SIG-M5 treated with dmso at 0.1 percent for 504 hours (cell line): Measurements from ENCODE around the gene ABHD16B.
"Not testable (repeated sequence)": the region's sequence is repeated elsewhere in the genome, so short reads cannot be mapped to it uniquely, and the experiment has no call there.

Experiments
- DNase-seq: peaks from one replicate; lab custom pipeline; 2025; ENCODE audit not compliant: unreplicated experiment; lab: John Stamatoyannopoulos, UW

ABHD16B gene

DNA sequence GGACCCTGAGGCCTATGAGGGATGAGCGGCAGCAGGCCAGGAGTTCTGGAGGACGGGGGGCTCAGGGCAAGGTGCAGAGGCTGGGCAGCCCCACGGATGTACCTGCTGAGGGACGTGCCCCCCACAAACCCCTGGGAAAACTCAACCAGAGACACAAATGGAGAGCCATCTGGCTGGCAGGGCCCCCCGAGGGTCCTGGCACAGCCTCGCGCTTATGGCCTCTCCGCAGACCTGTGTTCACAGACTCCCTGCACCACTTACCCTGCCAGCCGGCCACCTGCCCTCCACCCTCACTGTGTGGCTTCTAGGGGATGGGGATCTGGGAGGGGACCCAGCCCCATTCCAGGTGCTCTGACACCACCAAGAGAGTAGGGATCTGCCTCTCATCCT is 26.8 kb upstream of the ABHD16B start:
- no peak for DNase-seq

- DNase-seq, result peak; percentile 82
Observed at GRCh38 chr20:63835021-63835858, 26.1 kb upstream of the ABHD16B start.

- no peak for DNase-seq
Observed at GRCh38 chr20:63836458-63837344, 24.6 kb upstream of the ABHD16B start.

GRCh38 chr20:63837479-63837878 is 23.8 kb upstream of the ABHD16B start:
- DNase-seq, result no peak

DNA sequence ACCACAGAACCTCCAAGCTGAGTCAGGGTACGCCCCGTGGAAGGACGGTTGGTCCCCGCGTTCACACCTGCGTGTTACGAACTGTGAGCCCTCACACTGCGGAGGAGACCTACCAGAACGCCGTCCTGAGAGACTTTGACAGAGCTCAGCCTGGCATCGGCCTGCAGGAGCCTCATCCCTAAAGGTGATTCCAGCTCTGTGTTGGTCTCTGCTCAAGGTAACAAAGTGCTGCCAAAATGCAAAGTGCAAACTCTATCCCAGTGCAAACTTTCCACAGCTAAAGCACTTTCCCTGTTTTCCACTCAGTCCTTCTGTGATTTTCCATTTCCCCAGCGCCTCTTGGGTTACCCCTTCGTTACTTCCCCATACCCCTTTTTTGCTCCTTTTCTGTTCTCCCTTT is 21.7 kb upstream of the ABHD16B start:
- no peak for DNase-seq

- DNase-seq, result no peak
Observed at GRCh38 chr20:63840405-63840828, 20.9 kb upstream of the ABHD16B start.

DNA sequence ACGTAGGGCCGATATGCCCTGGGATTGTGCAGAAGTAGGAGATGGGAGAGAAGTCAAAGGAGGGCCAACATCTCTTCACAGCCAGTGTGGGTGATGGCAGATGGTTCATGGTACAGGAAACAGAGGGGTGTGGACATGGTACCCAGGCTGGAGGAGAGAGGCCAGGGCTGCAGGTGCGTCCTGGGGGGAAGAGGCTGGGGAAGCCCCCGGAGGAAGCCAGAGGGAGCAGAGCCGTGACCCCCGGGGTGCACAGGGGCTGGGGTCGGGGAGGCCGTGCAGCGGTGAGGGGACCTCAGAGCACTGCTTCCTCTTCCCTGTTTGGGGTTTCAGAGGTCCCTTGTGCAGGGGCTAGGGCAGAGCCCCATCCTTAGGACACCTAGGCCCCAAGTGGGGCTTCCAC is 19.0 kb upstream of the ABHD16B start:
- no peak for DNase-seq

DNA sequence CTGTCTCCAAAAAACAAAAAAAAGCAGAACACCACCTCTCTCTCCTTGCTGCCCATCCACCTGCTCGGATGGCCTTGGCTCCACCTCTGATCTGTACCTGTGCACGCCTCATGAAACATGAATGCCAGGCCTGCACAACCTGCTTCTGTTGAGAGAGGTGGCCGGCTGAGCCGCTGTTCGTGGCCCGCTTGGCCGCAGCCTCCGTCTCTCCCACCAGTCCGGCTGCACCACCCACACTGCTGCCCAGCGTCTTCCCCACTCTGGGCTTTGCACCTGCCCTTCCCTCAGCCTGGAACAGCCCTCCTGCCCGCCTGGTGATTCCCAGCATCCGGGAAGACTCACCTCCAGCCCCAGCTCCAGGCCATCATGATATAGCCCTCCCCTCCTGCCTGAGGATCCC is 18.1 kb upstream of the ABHD16B start:
- DNase-seq, result no peak

DNA sequence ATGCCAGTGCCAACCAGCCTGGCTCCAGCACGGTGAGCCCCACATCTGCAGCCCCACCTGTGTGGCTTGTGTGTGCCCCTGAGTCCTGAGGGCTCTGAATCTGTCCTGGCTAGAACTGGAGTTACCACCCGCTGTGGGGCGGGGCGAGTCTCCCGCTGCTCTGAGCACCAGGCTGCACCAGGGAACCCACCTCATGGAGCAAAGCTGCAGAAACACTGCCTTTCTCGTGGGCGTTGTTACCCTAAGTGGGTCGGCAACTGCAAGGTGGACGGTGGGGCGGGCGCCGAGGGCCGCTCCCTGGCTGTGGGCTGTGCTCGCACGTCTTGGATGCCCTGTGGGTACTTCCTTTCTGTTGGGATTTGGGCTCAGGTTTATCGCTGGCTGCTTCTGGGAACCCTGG is 17.5 kb upstream of the ABHD16B start:
- no peak for DNase-seq

DNA sequence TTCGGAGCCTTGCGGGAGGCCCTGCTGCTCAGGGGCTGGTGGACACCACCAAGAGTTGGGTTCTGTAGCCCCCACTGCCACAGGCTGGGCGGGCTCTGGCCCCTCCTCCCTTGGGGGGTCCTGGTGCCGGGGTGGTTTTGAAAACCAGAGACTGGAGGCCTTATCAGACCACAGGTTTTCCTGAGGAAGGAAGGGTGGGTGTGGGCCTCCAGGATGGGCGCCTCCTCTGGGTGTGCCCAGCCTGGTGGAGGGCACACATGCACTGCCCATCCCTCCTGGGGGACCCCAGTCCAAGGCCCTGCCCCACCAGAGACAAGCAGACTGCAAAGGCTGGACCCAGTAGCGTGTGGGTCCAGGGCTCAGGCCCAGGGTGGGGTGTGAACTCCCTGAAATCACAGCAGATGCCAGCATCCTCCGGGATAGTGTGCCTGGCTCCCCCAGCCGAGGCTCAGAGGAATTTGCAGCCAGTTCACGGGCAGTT is 16.7 kb upstream of the ABHD16B start:
- no peak for DNase-seq

DNA sequence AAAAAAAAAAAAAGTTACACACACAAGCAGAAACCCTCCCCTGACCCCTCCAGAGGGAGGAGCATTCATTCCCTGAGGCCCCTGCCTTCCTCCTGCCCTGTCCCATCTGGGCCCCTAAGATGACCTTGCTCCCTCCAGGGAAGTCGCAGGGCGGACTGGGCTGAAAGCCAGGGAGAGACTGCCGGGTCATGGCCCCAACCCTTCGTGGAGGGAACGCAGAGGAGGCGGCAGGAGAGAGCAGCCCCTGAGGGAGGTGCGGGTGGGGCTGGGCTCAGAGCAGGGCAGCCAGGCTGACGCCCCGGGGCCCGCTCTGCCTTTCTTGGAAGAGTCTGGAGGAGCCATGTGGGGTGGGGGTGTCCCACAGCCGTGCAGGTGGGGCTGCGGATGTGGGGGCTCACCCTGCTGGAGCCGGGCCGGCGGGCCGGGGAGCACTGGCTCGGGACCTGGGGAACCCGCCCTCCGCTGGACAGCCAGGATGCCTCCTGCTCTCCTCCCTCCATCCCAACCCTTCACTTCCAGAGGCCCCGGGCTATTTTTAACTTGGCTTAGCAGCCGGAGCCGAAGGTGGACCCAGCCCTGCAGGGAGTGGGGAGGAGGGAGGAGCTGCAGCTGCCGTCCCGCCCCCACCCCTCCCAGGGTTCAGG is 15.0 kb upstream of the ABHD16B start:
- DNase-seq, result no peak

DNA sequence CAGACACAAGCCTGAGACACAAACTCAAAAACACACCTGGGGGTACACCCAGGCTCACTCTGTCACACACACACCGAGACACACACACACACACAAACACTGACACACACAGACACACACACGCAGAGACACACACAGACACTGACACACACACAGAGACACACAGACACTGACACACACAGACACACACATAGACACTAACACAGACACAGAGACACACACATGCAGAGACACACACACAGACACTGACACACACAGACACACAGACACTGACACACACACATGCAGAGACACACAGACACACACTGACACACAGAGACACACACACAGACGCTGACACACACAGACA is 14.4 kb upstream of the ABHD16B start:
- no peak for DNase-seq

DNA sequence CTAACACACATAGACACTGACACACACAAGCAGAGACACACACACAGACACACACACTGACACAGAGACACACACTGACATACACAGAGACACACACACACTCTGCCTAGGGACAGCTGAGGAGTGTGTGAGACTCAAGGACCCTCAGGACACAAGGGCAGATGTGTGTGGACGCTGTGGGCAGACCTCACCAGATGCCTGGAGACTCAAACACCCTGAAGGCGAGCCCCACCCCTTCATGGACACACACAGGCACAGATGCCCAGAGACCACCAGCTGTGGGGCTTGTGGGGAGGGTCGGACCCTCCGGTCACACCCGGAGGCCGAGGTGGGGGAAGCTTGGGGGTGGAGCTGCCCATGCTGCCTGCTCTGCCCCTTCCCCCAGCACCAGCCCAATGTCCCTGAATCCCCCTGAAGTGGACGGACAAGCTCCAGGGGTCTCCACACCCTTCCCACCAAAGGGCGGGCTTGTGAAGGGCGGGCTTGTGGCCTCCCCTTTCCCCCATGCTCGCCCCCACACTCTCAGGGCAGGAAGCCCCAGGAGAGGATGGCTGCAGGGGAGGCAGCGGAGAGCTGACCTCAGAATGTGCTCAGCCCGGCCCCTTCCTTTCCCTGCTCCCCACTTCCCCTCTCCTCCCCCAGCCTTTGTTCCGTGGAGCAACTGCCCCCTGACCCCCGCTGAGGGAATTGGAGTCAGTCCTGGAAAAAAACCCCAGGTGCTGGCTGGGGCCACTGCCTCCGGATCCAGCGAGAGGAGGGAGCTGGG is 13.9 kb upstream of the ABHD16B start:
- no peak for DNase-seq

DNA sequence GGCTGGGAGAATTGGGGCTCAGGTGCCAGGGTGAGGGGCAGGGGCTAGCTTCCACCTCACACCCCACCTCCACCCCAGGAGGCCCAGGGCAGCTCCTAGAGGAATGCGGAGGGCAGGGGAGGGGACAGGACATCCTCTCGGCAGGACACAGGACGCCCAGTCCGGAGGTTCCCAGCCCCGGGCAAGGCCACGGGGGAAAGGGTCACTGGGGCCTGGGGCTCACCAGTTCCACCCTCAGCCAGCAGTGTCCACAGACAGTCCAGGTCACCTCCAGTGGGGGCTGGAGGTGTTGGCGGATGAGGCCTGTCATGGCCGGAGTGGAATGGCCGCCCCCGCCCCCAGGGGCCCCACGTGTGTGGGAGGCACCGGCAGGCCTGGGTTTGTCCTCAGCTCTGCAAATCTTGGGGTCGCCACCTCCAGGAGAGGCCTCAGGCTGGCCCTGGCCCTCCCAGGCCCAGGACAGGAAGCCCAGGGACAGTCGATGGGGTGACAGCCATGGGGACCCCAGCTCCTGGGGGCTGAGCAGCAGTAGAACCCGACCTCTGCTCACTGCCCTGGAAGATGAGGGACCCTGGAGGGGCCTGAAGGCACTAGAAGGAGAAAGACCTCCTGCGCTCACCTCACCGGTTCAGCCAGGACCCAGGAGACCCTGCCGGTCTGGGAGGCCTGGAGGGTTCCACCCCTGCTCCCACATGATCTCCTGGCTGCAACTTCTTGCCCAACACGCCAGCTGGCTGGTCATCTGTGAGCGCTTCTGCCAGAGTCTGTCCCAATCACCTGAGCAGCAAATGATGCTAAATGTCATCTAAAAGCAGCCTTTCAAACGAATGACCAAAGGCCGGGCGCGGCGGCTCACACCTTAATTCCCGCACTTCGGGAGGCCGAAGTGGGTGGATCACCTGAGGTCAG is 13.0 kb upstream of the ABHD16B start:
- no peak for DNase-seq

GRCh38 chr20:63850689-63851547 is 10.4 kb upstream of the ABHD16B start:
- no peak for DNase-seq

GRCh38 chr20:63851548-63851943 is 9.8 kb upstream of the ABHD16B start:
- DNase-seq, result not testable (repeated sequence)

GRCh38 chr20:63853733-63854068 is 7.6 kb upstream of the ABHD16B start:
- not testable (repeated sequence) for DNase-seq

GRCh38 chr20:63854069-63854765 is 7.1 kb upstream of the ABHD16B start:
- no peak for DNase-seq
